ENCODE measurements around the gene ZNF384.

Gene ZNF384

GRCh38 chr12:6662602-6662905 is 26.6 kb downstream of the ZNF384 start:
- DNase-seq (ENCODE audit: low read depth, low spot score), result no peak
- in situ Hi-C loops (cut with HindIII; ENCODE audit: low sequenced_read_pairs), result no loop called here
- no peak for TF ChIP-seq CTCF (IDR thresholded peaks at IDR 0.05; ENCODE audit: low read depth, low read length)
- peak overlapping the region; percentile 96 for H3K4me3 ChIP-seq (ENCODE audit: low read depth, low read length)

GRCh38 chr12:6653987-6654386 is 35.2 kb downstream of the ZNF384 start:
- TF ChIP-seq CTCF (IDR thresholded peaks at IDR 0.05; ENCODE audit: low read depth, low read length), result no peak
- in situ Hi-C loops (cut with HindIII; ENCODE audit: low sequenced_read_pairs), result no loop called here
- no peak for DNase-seq (ENCODE audit: low read depth, low spot score)
- no peak overlapping the region for H3K4me3 ChIP-seq (ENCODE audit: low read depth, low read length)

- in situ Hi-C loops (cut with HindIII; ENCODE audit: low sequenced_read_pairs), result no loop called here
- TF ChIP-seq CTCF (IDR thresholded peaks at IDR 0.05; ENCODE audit: low read depth, low read length), result no peak
- H3K4me3 ChIP-seq (ENCODE audit: low read depth, low read length), result no peak overlapping the region
- no peak for DNase-seq (ENCODE audit: low read depth, low spot score)
Observed at GRCh38 chr12:6653342-6653741, 35.8 kb downstream of the ZNF384 start.

GRCh38 chr12:6652391-6652790 is 36.8 kb downstream of the ZNF384 start:
- no peak overlapping the region for H3K4me3 ChIP-seq (ENCODE audit: low read depth, low read length)
- DNase-seq (ENCODE audit: low read depth, low spot score), result no peak
- in situ Hi-C loops (cut with HindIII; ENCODE audit: low sequenced_read_pairs), result no loop called here
- TF ChIP-seq CTCF (IDR thresholded peaks at IDR 0.05; ENCODE audit: low read depth, low read length), result no peak

GRCh38 chr12:6650832-6651231 is 38.3 kb downstream of the ZNF384 start:
- in situ Hi-C loops (cut with HindIII; ENCODE audit: low sequenced_read_pairs), result no loop called here
- no peak for DNase-seq (ENCODE audit: low read depth, low spot score)
- TF ChIP-seq CTCF (IDR thresholded peaks at IDR 0.05; ENCODE audit: low read depth, low read length), result no peak
- H3K4me3 ChIP-seq (ENCODE audit: low read depth, low read length), result no peak overlapping the region

GRCh38 chr12:6647083-6647604 is 42.0 kb downstream of the ZNF384 start, which contains the start of gene ACRBP:
Gene ACRBP, minus strand, starts transcription at chr12:6647432. Its CDS starts 66 bp downstream, at chr12:6647366.
- TF ChIP-seq CTCF (IDR thresholded peaks at IDR 0.05; ENCODE audit: low read depth, low read length), result no peak
- H3K4me3 ChIP-seq (ENCODE audit: low read depth, low read length), result peak within 1 kb of the TSS; percentile 45
- in situ Hi-C loops (cut with HindIII; ENCODE audit: low sequenced_read_pairs), result no loop called here
- peak; percentile 62 for DNase-seq (ENCODE audit: low read depth, low spot score)
